Keratinocyte (primary cell): ENCODE data around the gene MED12L.

Source experiments
- CTCF ChIP-seq, 3 experiments: IDR thresholded peaks in 1 of 3; conservative IDR thresholded peaks in 1 of 3; optimal IDR thresholded peaks in 1 of 3; 2 replicates in 2 of 3; 3 replicates in 1 of 3; pipeline versions ENCODE3 to v1.5.1; 2011; ENCODE audit warnings: low read length in 3 of 3, mild to moderate bottlenecking in 3 of 3, moderate library complexity in 2 of 3, control low read depth in 1 of 3, inconsistent platforms in 1 of 3; ENCODE audit not compliant: insufficient read depth in 2 of 3; ENCODE audit errors: extremely low read depth in 1 of 3
- EZH2 ChIP-seq: IDR thresholded peaks from one replicate; pipeline ENCODE4 v1.6.1; 2012; ENCODE audit warnings: inconsistent platforms, mild to moderate bottlenecking, low read length, moderate library complexity

- TF ChIP-seq EZH2, result no peak
- TF ChIP-seq CTCF (optimal IDR thresholded peaks at IDR 0.05 in 1 of 3, IDR thresholded peaks at IDR 0.05 in 1 of 3, conservative IDR thresholded peaks at IDR 0.05 in 1 of 3; ENCODE audit: extremely low read depth in 1 of 3, insufficient read depth in 2 of 3, low read length in 3 of 3), result no peak
These were observed 110.4 kb downstream of the MED12L start for GRCh38 chr3:151195826-151196225.
